GM18498 (cell line): ENCODE measurements around the gene XRCC4.
"Not testable (repeated sequence)": the region's sequence is repeated elsewhere in the genome, so short reads cannot be mapped to it uniquely, and the experiment has no call there.

Source experiments
- ATAC-seq: cut with Tn5 transposase; IDR thresholded peaks from one replicate; pipeline ENCODE4 v1.9.1; 2021; ENCODE audit warnings: mild to moderate bottlenecking, moderate library complexity; ENCODE audit not compliant: unreplicated experiment

XRCC4 gene

GRCh38 chr5:83076742-83077661 lies at the start of gene XRCC4, which contains the start of gene TMEM167A:
Gene XRCC4, plus strand, starts transcription at chr5:83077547. Its CDS starts 27,373 bp downstream, at chr5:83104920.
Gene TMEM167A, minus strand, starts transcription at chr5:83077394. Its CDS starts 71 bp downstream, at chr5:83077323.
- ATAC-seq = peak; percentile 99

DNA sequence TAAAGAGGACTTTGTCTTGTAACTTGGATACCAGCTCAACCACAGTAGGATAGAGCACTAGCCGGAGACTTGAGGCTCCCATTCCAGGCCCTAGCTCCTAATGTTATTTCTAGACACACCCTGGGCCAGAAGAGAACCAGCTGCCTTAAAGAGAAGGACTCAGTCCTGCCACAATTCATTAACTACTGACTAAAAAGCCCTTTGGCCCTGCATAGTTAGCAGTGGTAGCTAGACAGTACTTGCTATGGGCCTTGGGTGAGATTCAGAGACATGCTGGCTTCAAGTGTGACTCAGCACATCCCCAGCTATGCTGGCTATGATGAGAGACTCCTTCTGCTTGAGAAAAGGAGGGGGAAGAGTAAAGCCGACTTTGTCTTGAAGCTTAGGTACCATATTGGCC lies 47.4 kb upstream of the XRCC4 start:
- ATAC-seq = no peak

GRCh38 chr5:83031381-83031780 lies 46.0 kb upstream of the XRCC4 start:
- no peak for ATAC-seq

DNA sequence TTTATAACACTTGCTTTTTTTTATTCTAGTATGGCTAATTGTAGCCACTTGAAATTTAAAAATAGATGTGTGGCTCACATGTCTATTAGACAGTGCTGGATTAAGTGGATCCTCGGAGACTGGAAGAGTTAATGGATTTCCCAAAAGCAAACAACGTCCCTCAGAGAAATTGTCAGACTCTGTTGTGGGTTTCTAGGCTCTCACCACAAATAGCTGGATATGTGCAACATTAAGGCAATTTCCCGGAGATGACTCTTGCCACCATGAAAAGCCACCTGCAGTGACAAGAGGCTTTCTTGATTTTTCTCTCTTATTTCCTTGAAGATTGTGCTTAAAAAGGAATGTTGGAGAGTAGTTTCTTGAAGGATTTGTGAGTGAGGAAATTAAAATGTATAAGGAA lies 43.3 kb upstream of the XRCC4 start:
- no peak for ATAC-seq

DNA sequence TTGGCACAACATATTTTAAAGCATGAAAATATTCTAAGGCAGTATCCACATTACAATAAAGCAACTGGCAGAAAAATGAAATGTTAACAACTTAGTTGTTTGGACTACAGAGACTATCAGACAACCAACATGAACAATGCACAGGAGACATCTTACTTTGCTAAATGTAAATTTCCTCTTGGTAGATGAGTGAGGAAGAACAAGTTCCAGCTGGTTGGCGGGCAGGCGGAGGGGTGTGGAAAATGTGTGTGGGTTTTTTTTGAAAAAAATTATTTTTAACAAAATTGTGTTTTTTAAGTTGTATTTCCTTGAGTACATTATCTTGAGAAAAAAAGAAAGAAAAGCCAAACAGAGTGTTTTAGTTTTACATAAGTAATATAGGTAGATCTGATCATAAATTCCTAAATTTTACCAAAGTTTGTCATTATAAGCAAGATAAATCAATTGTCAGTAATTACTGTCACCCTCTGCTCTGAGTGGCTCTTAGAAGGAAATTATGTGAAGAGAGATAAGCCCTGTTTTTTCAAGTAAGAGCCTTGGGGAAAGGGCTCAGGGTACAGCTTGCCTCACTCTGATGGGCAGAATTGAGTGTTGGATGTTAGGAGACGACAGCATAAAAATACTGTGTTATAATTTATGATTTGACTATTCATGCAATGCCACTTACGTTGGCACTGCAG lies 42.7 kb upstream of the XRCC4 start:
- ATAC-seq = no peak

- no peak for ATAC-seq
Observed at GRCh38 chr5:83035373-83036100, 41.8 kb upstream of the XRCC4 start.

- no peak for ATAC-seq
Observed at GRCh38 chr5:83036991-83037575, 40.3 kb upstream of the XRCC4 start.

- no peak for ATAC-seq
Observed at GRCh38 chr5:83038924-83039323, 38.4 kb upstream of the XRCC4 start.

GRCh38 chr5:83042507-83042906 lies 34.8 kb upstream of the XRCC4 start:
- no peak for ATAC-seq

DNA sequence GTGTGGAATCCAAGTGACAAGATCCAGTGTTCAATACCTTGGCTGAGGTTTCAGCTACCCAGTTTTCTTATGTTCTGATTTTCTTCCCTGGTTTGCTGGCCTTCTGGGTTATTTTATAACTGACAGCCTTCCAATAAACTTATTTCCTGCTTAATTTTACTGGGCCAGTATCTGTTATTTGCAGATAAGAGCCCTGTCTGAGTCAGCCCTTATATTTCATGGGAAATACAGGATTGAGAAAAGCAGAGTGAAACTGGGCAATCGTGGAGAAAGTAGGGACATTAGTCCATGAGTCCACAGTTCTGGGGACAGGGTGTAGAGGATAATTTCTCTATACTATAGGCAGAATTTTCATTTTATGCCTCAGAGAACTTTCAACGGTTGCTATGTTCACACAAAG lies 32.4 kb upstream of the XRCC4 start:
- no peak for ATAC-seq

- no peak for ATAC-seq
Observed at GRCh38 chr5:83048277-83048676, 29.1 kb upstream of the XRCC4 start.

GRCh38 chr5:83048811-83049210 lies 28.5 kb upstream of the XRCC4 start:
- no peak for ATAC-seq

DNA sequence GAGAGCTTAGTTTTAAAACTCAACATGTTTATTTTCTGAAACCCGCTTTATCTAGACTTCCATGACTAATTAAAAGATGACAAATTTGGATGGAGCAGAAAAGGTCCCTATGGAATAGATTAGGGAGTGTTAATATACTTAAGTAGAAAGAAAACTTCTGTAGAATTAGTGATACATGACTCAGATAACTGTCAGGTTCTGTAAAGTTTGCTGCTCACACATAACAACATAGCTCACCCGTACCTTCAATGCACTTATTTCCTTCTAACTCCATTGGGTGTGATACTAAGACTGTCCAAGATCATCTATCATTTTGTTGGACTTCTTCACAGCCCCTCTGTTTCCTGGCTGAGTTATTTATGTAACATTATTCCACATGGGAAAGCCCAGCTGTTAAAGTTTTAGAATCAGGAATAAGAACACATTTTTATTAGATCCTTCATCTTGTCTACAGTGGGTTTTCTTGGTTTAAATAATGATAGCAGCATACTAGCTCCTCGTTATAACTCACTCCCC lies 27.9 kb upstream of the XRCC4 start:
- ATAC-seq = no peak

GRCh38 chr5:83050723-83051340 lies 26.5 kb upstream of the XRCC4 start:
- no peak for ATAC-seq

GRCh38 chr5:83055166-83055565 lies 22.2 kb upstream of the XRCC4 start:
- no peak for ATAC-seq

DNA sequence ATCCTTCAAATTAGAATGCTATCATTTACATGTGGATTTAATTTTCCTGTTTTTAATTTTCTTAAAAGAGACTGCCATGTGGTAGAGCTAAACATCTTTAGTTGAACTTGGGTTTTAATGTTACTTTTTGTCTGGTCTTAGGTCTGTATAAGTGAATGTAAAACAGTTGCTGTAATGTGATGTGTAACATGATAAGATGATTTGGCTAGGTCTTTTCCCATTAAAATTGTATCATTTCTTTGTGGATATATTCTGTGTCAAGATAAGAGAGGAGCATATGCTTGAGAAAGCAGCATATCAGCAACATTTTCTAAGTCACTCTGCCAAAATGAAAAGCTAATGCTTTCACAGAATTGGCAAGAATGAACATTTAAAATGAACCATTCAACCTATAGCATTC lies 18.6 kb upstream of the XRCC4 start:
- no peak for ATAC-seq

DNA sequence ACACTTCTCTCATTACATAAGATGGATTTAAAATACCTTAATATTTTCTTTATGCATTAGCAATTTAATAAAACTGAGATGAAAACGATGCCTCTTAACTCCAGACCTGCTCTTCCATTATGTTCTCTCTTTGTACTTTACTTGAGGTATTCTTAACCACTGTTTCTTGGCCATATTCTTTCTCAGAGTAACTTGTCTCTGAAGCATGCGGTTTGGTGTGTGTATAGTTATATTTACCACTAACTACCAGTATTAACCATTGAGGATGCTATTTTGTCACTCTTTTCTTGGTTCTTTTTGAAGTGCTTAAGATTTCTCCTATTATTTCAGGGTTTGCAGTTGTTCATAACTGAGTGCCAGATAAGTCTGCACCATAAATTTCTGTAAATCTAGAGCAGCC lies 18.0 kb upstream of the XRCC4 start:
- ATAC-seq = peak; percentile 53

DNA sequence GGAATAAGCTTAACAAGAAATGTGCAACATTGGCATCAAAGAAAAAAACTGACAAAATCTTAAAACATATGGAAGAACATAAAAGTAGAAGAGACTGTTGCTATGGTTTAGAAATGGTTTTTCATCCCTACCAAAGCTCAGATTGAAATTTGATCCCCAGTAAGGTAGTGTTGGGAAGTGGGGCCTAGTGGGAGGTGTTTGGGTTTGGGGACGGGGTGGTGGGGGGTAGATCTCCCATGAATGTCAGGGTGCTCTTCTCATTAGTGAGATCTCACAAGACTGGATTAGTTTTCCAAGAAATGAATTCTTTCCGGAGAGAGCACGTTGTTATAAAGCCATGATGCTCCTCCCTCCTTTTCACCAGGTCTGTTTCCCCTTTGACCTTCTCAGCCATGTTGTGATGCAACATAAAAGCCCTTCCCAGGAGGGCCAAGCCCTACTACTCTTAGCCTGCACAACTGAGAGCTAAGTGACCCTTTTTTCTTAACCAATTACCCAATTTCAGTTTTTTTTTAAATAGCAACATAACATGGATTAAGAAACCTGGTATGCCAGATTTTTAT lies 10.7 kb upstream of the XRCC4 start:
- ATAC-seq = no peak

GRCh38 chr5:83067377-83067776 lies 10.0 kb upstream of the XRCC4 start:
- not testable (repeated sequence) for ATAC-seq
